ENCODE measurements around the gene MGAT3. TPM values are rescaled to one million over a fixed set of nuclear protein-coding genes. Genes with fewer than 3 reads are reported as not detected.

MGAT3 gene
- total and polyA plus RNA-seq, 2 donors from 2014 or later = 2.7 to 5.4 TPM

GRCh38 chr22:39434243-39434653 is 22.6 kb upstream of the MGAT3 start:
- DNase-seq = peak in 2 of 5 donors; percentile 14 to 56
- Histone ChIP-seq H3K9me3 (ENCODE audit: control insufficient read depth in 2 of 3, insufficient read depth in 1 of 3, low read length in 3 of 3) (no peaks in the 10 kb centered on the region), H3K27me3 (ENCODE audit: control insufficient read depth, insufficient read depth, low read length) (no peaks in the 10 kb centered on the region), H3K9ac (ENCODE audit: low read length in 3 of 3) (no peak overlapping the region), H3K27ac (ENCODE audit: low read depth in 2 of 2, low read length in 2 of 2) (no peak overlapping the region), H3K36me3 (ENCODE audit: control insufficient read depth in 2 of 3, insufficient read depth in 3 of 3, low read length in 3 of 3) (peaks cover 0 to 6% (median 0%) of the 10 kb centered on the region in 3 donors), H3K4me3 (ENCODE audit: low read length in 3 of 3) (no peak overlapping the region), H3K4me1 (ENCODE audit: control insufficient read depth in 2 of 3, insufficient read depth in 2 of 3, low read depth in 1 of 3, low read length in 3 of 3) (peaks cover 0 to 19% (median 6%) of the 10 kb centered on the region in 3 donors)
- no peak for FAIRE-seq
- intact Hi-C loops (cut with DNase I) = no loop called here
- TF ChIP-seq CTCF (IDR thresholded peaks at IDR 0.05; ENCODE audit: borderline replicate concordance, extremely low read depth, insufficient read depth) = no peak

GRCh38 chr22:39434721-39435120 is 22.1 kb upstream of the MGAT3 start:
- Histone ChIP-seq H3K4me1 (ENCODE audit: control insufficient read depth in 2 of 3, insufficient read depth in 2 of 3, low read depth in 1 of 3, low read length in 3 of 3) (peaks cover 0 to 19% (median 6%) of the 10 kb centered on the region in 3 donors), H3K27ac (ENCODE audit: low read depth in 2 of 2, low read length in 2 of 2) (no peak overlapping the region), H3K36me3 (ENCODE audit: control insufficient read depth in 2 of 3, insufficient read depth in 3 of 3, low read length in 3 of 3) (peaks cover 0 to 4% (median 0%) of the 10 kb centered on the region in 3 donors), H3K4me3 (ENCODE audit: low read length in 3 of 3) (no peak overlapping the region), H3K9me3 (ENCODE audit: control insufficient read depth in 2 of 3, insufficient read depth in 1 of 3, low read length in 3 of 3) (no peaks in the 10 kb centered on the region), H3K27me3 (ENCODE audit: control insufficient read depth, insufficient read depth, low read length) (no peaks in the 10 kb centered on the region), H3K9ac (ENCODE audit: low read length in 3 of 3) (no peak overlapping the region)
- DNase-seq (peak in 1 of 5 donors; percentile 38), FAIRE-seq (no peak)
- TF ChIP-seq CTCF (IDR thresholded peaks at IDR 0.05; ENCODE audit: borderline replicate concordance, extremely low read depth, insufficient read depth) = no peak
- intact Hi-C loops (cut with DNase I) = no loop called here

GRCh38 chr22:39435616-39436015 is 21.2 kb upstream of the MGAT3 start:
- Histone ChIP-seq H3K9ac (ENCODE audit: low read length in 3 of 3) (no peak overlapping the region), H3K4me3 (ENCODE audit: low read length in 3 of 3) (no peak overlapping the region), H3K27me3 (ENCODE audit: control insufficient read depth, insufficient read depth, low read length) (no peaks in the 10 kb centered on the region), H3K4me1 (ENCODE audit: control insufficient read depth in 2 of 3, insufficient read depth in 2 of 3, low read depth in 1 of 3, low read length in 3 of 3) (peaks cover 0 to 16% (median 6%) of the 10 kb centered on the region in 3 donors), H3K27ac (ENCODE audit: low read depth in 2 of 2, low read length in 2 of 2) (no peak overlapping the region), H3K36me3 (ENCODE audit: control insufficient read depth in 2 of 3, insufficient read depth in 3 of 3, low read length in 3 of 3) (peaks cover 0 to 4% (median 0%) of the 10 kb centered on the region in 3 donors), H3K9me3 (ENCODE audit: control insufficient read depth in 2 of 3, insufficient read depth in 1 of 3, low read length in 3 of 3) (no peaks in the 10 kb centered on the region)
- FAIRE-seq = no peak
- DNase-seq = peak in 1 of 5 donors; percentile 51
- no peak for TF ChIP-seq CTCF (IDR thresholded peaks at IDR 0.05; ENCODE audit: borderline replicate concordance, extremely low read depth, insufficient read depth)
- intact Hi-C loops (cut with DNase I) = no loop called here

Data from kidney (tissue), 14 donors.